Smooth muscle cell (in vitro differentiated cells): ENCODE measurements around the gene GRK5. TPM values are rescaled to one million over a fixed set of nuclear protein-coding genes. Genes with fewer than 3 reads are reported as not detected.

ENCODE experiments used
- DNase-seq: peaks from one replicate; lab custom pipeline; 2025; ENCODE audit not compliant: unreplicated experiment; lab: John Stamatoyannopoulos, UW
- H2AFZ ChIP-seq: fragments of 200-600 bp; sonication (generic); 2 replicates; pipeline ENCODE4 v1.6.0; 2016; ENCODE audit warnings: antibody characterized with exemption, low read depth, mild to moderate bottlenecking
- H3F3A ChIP-seq: fragments of 200-600 bp; sonication (generic); 2 replicates; pipeline ENCODE4 v1.6.0; 2017; ENCODE audit warnings: antibody characterized with exemption, low read depth
- H3K27ac ChIP-seq: fragments of 200-600 bp; sonication (generic); 2 replicates; pipeline ENCODE4 v1.5.1; 2016; ENCODE audit warnings: low read depth, mild to moderate bottlenecking
- H3K27me3 ChIP-seq: fragments of 200-600 bp; sonication (generic); 2 replicates; pipeline ENCODE4 v1.6.1; 2016; ENCODE audit warnings: low read depth, mild to moderate bottlenecking
- H3K36me3 ChIP-seq: fragments of 200-600 bp; sonication (generic); 2 replicates; pipeline ENCODE4 v1.5.1; 2016; ENCODE audit warnings: low read depth
- H3K4me1 ChIP-seq: fragments of 200-600 bp; sonication (generic); 2 replicates; pipeline ENCODE4 v1.5.1; 2016; ENCODE audit warnings: low read depth
- H3K4me2 ChIP-seq: fragments of 200-600 bp; sonication (generic); 2 replicates; pipeline ENCODE4 v1.6.0; 2016; ENCODE audit warnings: mild to moderate bottlenecking
- H3K4me3 ChIP-seq: fragments of 200-600 bp; sonication (generic); 2 replicates; pipeline ENCODE4 v1.5.1; 2016; ENCODE audit warnings: mild to moderate bottlenecking
- H3K79me2 ChIP-seq: fragments of 200-600 bp; sonication (generic); 2 replicates; pipeline ENCODE4 v1.6.0; 2016; ENCODE audit warnings: low read depth, mild to moderate bottlenecking
- H3K9ac ChIP-seq: fragments of 200-600 bp; sonication (generic); 2 replicates; pipeline ENCODE4 v1.6.0; 2016; ENCODE audit warnings: low read depth
- H3K9me3 ChIP-seq: fragments of 200-600 bp; sonication (generic); replicated peaks from 2 replicates; pipeline ENCODE4 v1.5.1; 2016; ENCODE audit warnings: low read depth
- H4K20me1 ChIP-seq: fragments of 200-600 bp; sonication (generic); 2 replicates; pipeline ENCODE4 v1.6.0; 2016; ENCODE audit warnings: low read depth
- WGBS: methylation state at CpG from one replicate; pipeline ENCODE4 v1.1.7; 2016; ENCODE audit warnings: low lambda C conversion rate; 5-methylcytosine and 5-hydroxymethylcytosine counted together
- polyA plus RNA-seq: library from polyadenylated mRNA; unstranded; fragments of >200 nt; fragmentation: Nextera tagmentation; extraction: Ambion mirVana; gene quantifications from 2 replicates; pipeline ENCODE4 v1.2.1, GENCODE V29; 2016
- total RNA-seq: library from RNA; depleted of rRNA; stranded (reverse); fragments of >200 nt; gene quantifications from 2 replicates; pipeline ENCODE4 v1.2.3, GENCODE V29; 2014
- TF ChIP-seq, protein P1 (sequence below): fragments of 200-600 bp; sonication (generic); IDR thresholded peaks from 2 replicates; pipeline ENCODE4 v1.5.1; 2017; ENCODE audit warnings: borderline replicate concordance, mild to moderate bottlenecking, antibody characterized with exemption; ENCODE audit not compliant: insufficient read depth, poor library complexity, severe bottlenecking

GRK5 gene
- total and polyA plus RNA-seq, 2 experiments from 2014 or later = 4.4 to 5.2 TPM

- Histone ChIP-seq H4K20me1 (no peaks in the 10 kb centered on the region), H3F3A (no peaks in the 10 kb centered on the region), H3K27me3 (no peaks in the 10 kb centered on the region), H3K4me2 (no peak overlapping the region), H3K4me3 (no peak overlapping the region), H3K79me2 (no peaks in the 10 kb centered on the region), H3K9me3 (no peaks in the 10 kb centered on the region), H3K9ac (no peak overlapping the region), H3K27ac (no peak overlapping the region), H3K4me1 (no peaks in the 10 kb centered on the region), H3K36me3 (no peaks in the 10 kb centered on the region), H2AFZ (no peak overlapping the region)
- TF ChIP-seq, protein P1, sequence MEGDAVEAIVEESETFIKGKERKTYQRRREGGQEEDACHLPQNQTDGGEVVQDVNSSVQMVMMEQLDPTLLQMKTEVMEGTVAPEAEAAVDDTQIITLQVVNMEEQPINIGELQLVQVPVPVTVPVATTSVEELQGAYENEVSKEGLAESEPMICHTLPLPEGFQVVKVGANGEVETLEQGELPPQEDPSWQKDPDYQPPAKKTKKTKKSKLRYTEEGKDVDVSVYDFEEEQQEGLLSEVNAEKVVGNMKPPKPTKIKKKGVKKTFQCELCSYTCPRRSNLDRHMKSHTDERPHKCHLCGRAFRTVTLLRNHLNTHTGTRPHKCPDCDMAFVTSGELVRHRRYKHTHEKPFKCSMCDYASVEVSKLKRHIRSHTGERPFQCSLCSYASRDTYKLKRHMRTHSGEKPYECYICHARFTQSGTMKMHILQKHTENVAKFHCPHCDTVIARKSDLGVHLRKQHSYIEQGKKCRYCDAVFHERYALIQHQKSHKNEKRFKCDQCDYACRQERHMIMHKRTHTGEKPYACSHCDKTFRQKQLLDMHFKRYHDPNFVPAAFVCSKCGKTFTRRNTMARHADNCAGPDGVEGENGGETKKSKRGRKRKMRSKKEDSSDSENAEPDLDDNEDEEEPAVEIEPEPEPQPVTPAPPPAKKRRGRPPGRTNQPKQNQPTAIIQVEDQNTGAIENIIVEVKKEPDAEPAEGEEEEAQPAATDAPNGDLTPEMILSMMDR = no peak
- WGBS = 90% methylated on average over 25 of the region's 25 CpGs
- DNase-seq = no peak
These were observed 234.8 kb downstream of the GRK5 start for GRCh38 chr10:119441921-119442757.

DNA sequence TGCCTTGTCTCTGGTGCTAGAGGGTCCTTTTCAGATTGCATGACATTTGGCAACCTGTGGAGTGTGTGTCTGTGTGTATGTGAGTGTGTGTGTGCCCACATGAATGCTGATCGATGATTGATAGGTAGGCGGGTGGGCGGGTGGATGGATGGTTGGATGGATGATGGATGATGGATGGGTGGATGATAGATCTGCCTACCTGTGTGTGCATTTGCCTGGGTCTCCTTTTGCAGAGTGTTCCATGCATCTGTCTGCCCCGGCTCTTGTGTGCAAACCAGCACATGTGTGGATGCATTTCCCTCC is 235.3 kb downstream of the GRK5 start:
- Histone ChIP-seq H3K27ac (no peak overlapping the region), H3K4me3 (no peak overlapping the region), H2AFZ (no peak overlapping the region), H3K9me3 (no peaks in the 10 kb centered on the region), H4K20me1 (no peaks in the 10 kb centered on the region), H3K27me3 (no peaks in the 10 kb centered on the region), H3K79me2 (no peaks in the 10 kb centered on the region), H3K36me3 (no peaks in the 10 kb centered on the region), H3F3A (no peaks in the 10 kb centered on the region), H3K9ac (no peak overlapping the region), H3K4me1 (no peaks in the 10 kb centered on the region), H3K4me2 (no peak overlapping the region)
- TF ChIP-seq, protein P1 = no peak
- DNase-seq = no peak
- 94% methylated on average over 4 of the region's 4 CpGs for WGBS

GRCh38 chr10:119443441-119443840 is 236.1 kb downstream of the GRK5 start:
- Histone ChIP-seq H4K20me1 (no peaks in the 10 kb centered on the region), H3K4me1 (no peaks in the 10 kb centered on the region), H3K4me2 (no peak overlapping the region), H3K9me3 (no peaks in the 10 kb centered on the region), H3K79me2 (no peaks in the 10 kb centered on the region), H2AFZ (no peak overlapping the region), H3K36me3 (no peaks in the 10 kb centered on the region), H3K4me3 (no peak overlapping the region), H3K27me3 (no peaks in the 10 kb centered on the region), H3K9ac (no peak overlapping the region), H3K27ac (no peak overlapping the region), H3F3A (no peaks in the 10 kb centered on the region)
- TF ChIP-seq, protein P1 = no peak
- DNase-seq = no peak
- 96% methylated on average over 15 of the region's 15 CpGs for WGBS

- Histone ChIP-seq H3K9ac (no peak overlapping the region), H3K79me2 (no peaks in the 10 kb centered on the region), H3K27me3 (no peaks in the 10 kb centered on the region), H3K9me3 (no peaks in the 10 kb centered on the region), H3K4me1 (no peaks in the 10 kb centered on the region), H3K4me2 (no peak overlapping the region), H4K20me1 (no peaks in the 10 kb centered on the region), H3F3A (no peaks in the 10 kb centered on the region), H3K4me3 (no peak overlapping the region), H2AFZ (no peak overlapping the region), H3K36me3 (no peaks in the 10 kb centered on the region), H3K27ac (no peak overlapping the region)
- TF ChIP-seq, protein P1 = no peak
- no peak for DNase-seq
- 93% methylated on average over 8 of the region's 12 CpGs for WGBS
These were observed 236.7 kb downstream of the GRK5 start for GRCh38 chr10:119443970-119444660.
